Activated B cell treated with CpG ODN at 0.5 μM for 24 hours (primary cell): Measurements from ENCODE around the gene SUFU. TPM values are rescaled to one million over a fixed set of nuclear protein-coding genes. Genes with fewer than 3 reads are reported as not detected.

Experiments used
- ATAC-seq: fragments of 200-7000 bp; cut with Tn5 transposase; one replicate; pipeline ENCODE4 v1.10.0; 2021; ENCODE audit warnings: low read depth, mild to moderate bottlenecking, moderate library complexity
- CTCF ChIA-PET: fragments of 350-600 bp; sonication (Branson Sonifier 250); formaldehyde crosslinking; loops from one replicate; lab custom pipeline; 2021; ENCODE audit warnings: antibody characterized with exemption; lab: Charles Lee
- POLR2A ChIA-PET: fragments of 350-600 bp; sonication (Branson Sonifier 250); formaldehyde crosslinking; loops from one replicate; lab custom pipeline; 2021; ENCODE audit warnings: antibody characterized with exemption; lab: Charles Lee
- DNase-seq: peaks from one replicate; pipeline ENCODE4 v3.0.0; 2022
- H3K27ac Mint-ChIP-seq: one replicate; pipeline ENCODE4 v1.8.0; 2020; ENCODE audit warnings: mixed read lengths
- H3K27me3 Mint-ChIP-seq: one replicate; pipeline ENCODE4 v1.8.0; 2021; ENCODE audit warnings: mixed read lengths
- H3K36me3 Mint-ChIP-seq: one replicate; pipeline ENCODE4 v1.8.0; 2021; ENCODE audit warnings: low read depth, mixed read lengths
- H3K4me1 Mint-ChIP-seq: one replicate; pipeline ENCODE4 v1.8.0; 2021; ENCODE audit warnings: mixed read lengths
- H3K4me3 Mint-ChIP-seq: one replicate; pipeline ENCODE4 v1.8.0; 2020; ENCODE audit warnings: mild to moderate bottlenecking, mixed read lengths
- H3K9me3 Mint-ChIP-seq: one replicate; pipeline ENCODE4 v1.8.0; 2020; ENCODE audit warnings: mixed read lengths
- intact Hi-C: fragments of 100-400 bp; cut with micrococcal nuclease; formaldehyde crosslinking; loops from one replicate; pipeline ENCODE4 v1.15.1; 2024
- total RNA-seq: library from RNA; stranded (reverse); gene quantifications from 2 replicates; pipeline ENCODE4 v1.2.3, GENCODE V29; 2022
- TF ChIP-seq, protein P1 (sequence below): fragments of 200-600 bp; IDR thresholded peaks from one replicate; pipeline ENCODE4 v1.8.0; 2022; ENCODE audit warnings: antibody characterized with exemption, mild to moderate bottlenecking

SUFU gene
- total RNA-seq, 1 donor from 2014 or later: 7.4 TPM

DNA sequence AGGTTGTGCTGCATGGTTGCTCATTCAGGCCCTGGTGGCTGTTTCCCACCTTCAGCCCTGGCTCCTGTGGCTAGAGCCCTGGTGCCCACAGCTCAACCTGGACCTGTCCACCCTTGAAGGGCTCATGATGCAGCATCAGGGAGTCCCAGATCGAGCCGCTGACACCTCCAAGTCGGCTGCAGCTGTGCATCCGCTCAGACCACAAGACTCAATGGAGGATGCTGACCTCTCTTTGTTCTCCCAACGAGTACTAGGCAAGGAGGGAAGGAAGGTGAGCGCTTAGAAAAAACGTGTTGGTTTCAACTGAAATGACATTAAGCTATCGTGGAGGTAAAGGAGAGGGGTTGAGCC lies 43.0 kb upstream of the SUFU start:
- Mint-ChIP-seq H3K4me3 (peak overlapping the region; percentile 88), H3K9me3 (no peaks in the 10 kb centered on the region), H3K36me3 (peaks cover 1% of the 10 kb centered on the region), H3K4me1 (peaks cover 31% of the 10 kb centered on the region), H3K27me3 (no peaks in the 10 kb centered on the region), H3K27ac (peak overlapping the region; percentile 85)
- ChIA-PET POLR2A (interaction anchor here (1.0 to 4.3 kb wide), 13 partner anchors 10 to 216 kb away, joined by 3 to 51 read pairs (median 5); partner anchors contain the start of genes ACTR1A, C10orf95, CUEDC2 and FBXL15), CTCF (no interaction called here)
- TF ChIP-seq, protein P1, sequence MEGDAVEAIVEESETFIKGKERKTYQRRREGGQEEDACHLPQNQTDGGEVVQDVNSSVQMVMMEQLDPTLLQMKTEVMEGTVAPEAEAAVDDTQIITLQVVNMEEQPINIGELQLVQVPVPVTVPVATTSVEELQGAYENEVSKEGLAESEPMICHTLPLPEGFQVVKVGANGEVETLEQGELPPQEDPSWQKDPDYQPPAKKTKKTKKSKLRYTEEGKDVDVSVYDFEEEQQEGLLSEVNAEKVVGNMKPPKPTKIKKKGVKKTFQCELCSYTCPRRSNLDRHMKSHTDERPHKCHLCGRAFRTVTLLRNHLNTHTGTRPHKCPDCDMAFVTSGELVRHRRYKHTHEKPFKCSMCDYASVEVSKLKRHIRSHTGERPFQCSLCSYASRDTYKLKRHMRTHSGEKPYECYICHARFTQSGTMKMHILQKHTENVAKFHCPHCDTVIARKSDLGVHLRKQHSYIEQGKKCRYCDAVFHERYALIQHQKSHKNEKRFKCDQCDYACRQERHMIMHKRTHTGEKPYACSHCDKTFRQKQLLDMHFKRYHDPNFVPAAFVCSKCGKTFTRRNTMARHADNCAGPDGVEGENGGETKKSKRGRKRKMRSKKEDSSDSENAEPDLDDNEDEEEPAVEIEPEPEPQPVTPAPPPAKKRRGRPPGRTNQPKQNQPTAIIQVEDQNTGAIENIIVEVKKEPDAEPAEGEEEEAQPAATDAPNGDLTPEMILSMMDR: no peak
- ATAC-seq (peak; percentile 9), DNase-seq (no peak)
- intact Hi-C loops: loop anchor here (1.0 to 2.0 kb wide), 7 partner anchors 11 to 220 kb away; partner anchors contain the start of genes ACTR1A, CUEDC2 and PITX3

DNA sequence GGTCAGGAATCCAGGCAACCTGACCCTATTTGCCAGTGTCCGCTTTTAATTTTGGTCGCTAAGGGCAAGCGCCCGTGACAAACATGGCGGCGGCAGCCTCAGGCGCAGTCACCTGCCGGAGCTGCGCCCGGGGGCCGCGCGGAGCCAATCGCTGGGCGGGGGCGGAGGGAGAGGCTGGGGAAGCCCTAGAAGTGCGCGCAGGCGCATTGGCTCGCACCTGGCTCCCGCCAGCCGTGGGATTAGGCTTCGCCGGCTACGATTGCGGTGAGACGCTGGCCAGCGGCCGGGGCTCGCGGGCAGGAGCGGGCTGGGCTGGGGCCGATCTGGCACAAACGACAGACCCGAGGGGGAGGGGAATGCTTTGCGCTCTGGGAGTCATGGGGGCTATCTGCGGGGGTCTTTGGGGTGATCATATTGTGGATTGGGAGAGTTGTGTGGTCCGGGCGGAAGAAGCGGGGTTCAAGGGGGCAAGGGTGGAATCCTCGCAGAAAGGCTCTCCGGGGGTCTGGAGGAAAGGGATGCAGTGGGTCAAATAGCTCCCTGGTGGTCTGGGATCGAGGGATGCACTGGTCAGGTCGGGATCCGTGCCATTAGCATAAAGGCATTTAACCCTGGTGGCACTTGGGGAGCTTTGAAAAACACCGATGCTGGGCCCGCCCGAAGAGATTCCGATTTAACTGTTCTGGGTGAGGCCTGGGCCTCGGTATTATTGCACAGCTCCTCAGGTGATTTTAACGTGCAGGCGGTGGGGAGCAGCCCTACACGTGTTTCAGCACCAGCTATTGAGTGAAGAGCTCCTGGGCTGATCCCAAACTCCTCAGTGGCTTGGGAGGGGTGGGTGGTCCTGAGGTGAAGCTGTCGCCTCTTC lies 42.4 kb upstream of the SUFU start:
- TF ChIP-seq, protein P1: no peak
- POLR2A ChIA-PET: interaction anchor here (0.6 to 4.3 kb wide), 17 partner anchors 11 to 230 kb away, joined by 3 to 51 read pairs (median 5); partner anchors contain the start of genes ACTR1A, C10orf95, CUEDC2 and FBXL15
- H3K36me3 Mint-ChIP-seq: no peaks in the 10 kb centered on the region
- peak overlapping the region; percentile 85 for H3K27ac Mint-ChIP-seq
- ATAC-seq (peak; percentile 99), DNase-seq (peak; percentile 90)
- no peaks in the 10 kb centered on the region for H3K9me3 Mint-ChIP-seq
- CTCF ChIA-PET: interaction anchor here (0.8 to 1.9 kb wide), 5 partner anchors 17 to 231 kb away, joined by 3 to 8 read pairs (median 7); no protein-coding TSS in a partner anchor
- H3K27me3 Mint-ChIP-seq: no peaks in the 10 kb centered on the region
- H3K4me1 Mint-ChIP-seq: peaks cover 31% of the 10 kb centered on the region
- H3K4me3 Mint-ChIP-seq: peak overlapping the region; percentile 88
- intact Hi-C loops: loop anchor here (1.0 to 2.0 kb wide), 7 partner anchors 11 to 220 kb away; partner anchors contain the start of genes ACTR1A, CUEDC2 and PITX3

DNA sequence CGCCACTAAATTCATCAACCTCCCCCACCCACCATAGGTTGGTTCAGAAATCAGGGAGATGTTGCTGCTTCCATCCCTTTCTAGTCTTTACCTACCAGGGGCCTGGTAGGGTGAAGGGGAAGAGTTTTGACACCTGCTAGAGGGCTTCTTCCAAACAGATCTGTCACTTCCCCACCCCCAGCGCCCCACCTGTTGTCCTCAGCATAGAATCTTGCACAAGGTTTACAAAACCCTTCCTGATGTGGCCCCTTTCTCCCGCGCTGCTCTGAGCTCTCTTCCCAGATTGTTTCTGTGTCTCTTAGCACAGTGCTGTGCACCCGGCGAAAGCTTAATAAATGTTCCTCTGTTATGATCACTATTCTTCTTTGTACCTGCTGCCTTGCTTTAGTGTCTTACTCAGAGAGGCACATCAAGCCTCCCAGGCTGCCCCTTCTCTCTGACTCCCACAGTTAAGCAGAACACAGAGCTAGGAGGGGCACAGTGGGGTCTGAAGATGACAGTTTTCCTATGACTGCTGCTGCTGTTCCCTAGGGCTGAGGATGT lies 41.2 kb upstream of the SUFU start:
- TF ChIP-seq, protein P1: no peak
- DNase-seq (no peak), ATAC-seq (no peak)
- intact Hi-C loops: no loop called here
- Mint-ChIP-seq H3K27me3 (no peaks in the 10 kb centered on the region), H3K36me3 (no peaks in the 10 kb centered on the region), H3K4me1 (peaks cover 31% of the 10 kb centered on the region), H3K4me3 (peak overlapping the region; percentile 29), H3K27ac (no peak overlapping the region), H3K9me3 (no peaks in the 10 kb centered on the region)
- ChIA-PET CTCF (interaction anchor here (1.5 to 1.9 kb wide), 3 partner anchors 40 to 232 kb away, joined by 5 to 8 read pairs (median 7); no protein-coding TSS in a partner anchor), POLR2A (interaction anchor here (0.8 to 4.3 kb wide), 10 partner anchors 12 to 231 kb away, joined by 3 to 51 read pairs (median 8); partner anchors contain the start of genes ACTR1A, C10orf95, CUEDC2 and FBXL15)

DNA sequence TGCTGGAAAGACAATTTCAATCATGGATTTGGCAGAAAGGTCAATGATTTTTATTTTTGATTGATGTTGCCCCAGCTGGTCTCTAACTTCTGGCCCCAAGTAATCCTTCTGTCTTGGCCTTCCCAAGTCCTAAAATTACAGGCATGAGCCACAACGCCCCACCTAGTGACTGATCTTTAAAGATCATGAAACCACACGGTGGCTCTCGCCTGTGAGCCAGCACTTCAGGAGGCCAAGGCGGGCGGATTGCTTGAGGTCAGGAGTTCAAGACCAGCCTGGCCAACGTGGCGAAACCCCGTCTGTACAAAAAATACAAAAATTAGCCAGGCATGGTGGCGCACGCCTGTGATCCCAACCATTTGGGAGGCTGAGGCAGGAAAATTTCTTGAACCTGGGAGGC lies 39.8 kb upstream of the SUFU start:
- H3K27me3 Mint-ChIP-seq: no peaks in the 10 kb centered on the region
- CTCF ChIA-PET: no interaction called here
- intact Hi-C loops: no loop called here
- ATAC-seq (no peak), DNase-seq (no peak)
- TF ChIP-seq, protein P1: no peak
- POLR2A ChIA-PET: interaction anchor here (1.3 kb wide), 1 partner anchor 38 kb away, joined by 4 read pairs; the partner anchor contains the start of gene ACTR1A
- H3K4me3 Mint-ChIP-seq: no peak overlapping the region
- peaks cover 31% of the 10 kb centered on the region for H3K4me1 Mint-ChIP-seq
- no peak overlapping the region for H3K27ac Mint-ChIP-seq
- H3K9me3 Mint-ChIP-seq: no peaks in the 10 kb centered on the region
- H3K36me3 Mint-ChIP-seq: no peaks in the 10 kb centered on the region
